GM21367 (cell line): ENCODE measurements around the gene INCENP.

ENCODE experiments used
- ATAC-seq: cut with Tn5 transposase; IDR thresholded peaks from one replicate; pipeline ENCODE4 v1.9.1; 2021; ENCODE audit not compliant: unreplicated experiment

Gene INCENP

GRCh38 chr11:62124186-62125113 is 639 bp downstream of the INCENP start:
- peak; percentile 10 for ATAC-seq

DNA sequence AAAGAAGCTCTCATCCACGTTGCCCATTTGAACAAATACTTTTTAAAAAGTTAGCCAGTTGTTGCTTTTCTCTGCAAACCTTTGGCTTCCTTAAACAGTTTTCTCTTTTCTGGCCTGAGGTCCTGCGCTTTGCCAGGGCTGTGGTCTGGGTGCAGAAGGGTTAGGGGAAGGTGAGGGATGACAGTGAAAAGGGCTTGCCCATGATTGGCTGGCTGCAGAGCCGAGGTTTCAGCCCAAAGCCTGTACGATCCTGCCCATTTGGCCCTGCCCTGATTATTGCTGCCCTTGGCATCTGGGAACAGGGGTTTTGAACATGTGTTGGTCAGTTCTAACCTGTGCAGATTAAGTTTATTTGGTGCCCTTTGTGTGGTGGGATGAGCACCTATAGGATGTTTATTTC is 1.5 kb downstream of the INCENP start:
- no peak for ATAC-seq

- no peak for ATAC-seq
Measured at GRCh38 chr11:62125881-62126280, 2.1 kb downstream of the INCENP start.

- no peak for ATAC-seq
Measured at GRCh38 chr11:62127426-62127825, 3.6 kb downstream of the INCENP start.

- no peak for ATAC-seq
Measured at GRCh38 chr11:62127941-62128770, 4.3 kb downstream of the INCENP start.

DNA sequence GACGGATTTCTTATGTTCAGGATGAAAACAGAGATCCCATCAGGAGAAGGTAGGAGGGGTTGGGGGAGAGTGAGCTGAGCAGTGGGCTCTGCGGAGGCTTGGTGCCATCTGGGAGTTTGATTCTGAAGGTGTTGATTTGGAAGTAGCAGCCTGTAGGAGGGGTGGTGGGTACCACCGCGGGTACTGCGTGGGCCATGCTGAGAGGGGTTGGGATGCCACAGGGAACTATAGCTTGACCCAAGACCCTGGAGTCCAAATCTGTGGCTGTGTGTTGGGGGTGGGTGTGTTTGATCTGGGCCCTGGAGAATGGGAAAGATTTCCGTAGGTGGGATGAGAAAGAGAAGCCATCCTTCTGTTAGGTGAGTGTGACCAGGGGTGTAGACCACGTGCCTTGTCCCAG is 5.0 kb downstream of the INCENP start:
- no peak for ATAC-seq

DNA sequence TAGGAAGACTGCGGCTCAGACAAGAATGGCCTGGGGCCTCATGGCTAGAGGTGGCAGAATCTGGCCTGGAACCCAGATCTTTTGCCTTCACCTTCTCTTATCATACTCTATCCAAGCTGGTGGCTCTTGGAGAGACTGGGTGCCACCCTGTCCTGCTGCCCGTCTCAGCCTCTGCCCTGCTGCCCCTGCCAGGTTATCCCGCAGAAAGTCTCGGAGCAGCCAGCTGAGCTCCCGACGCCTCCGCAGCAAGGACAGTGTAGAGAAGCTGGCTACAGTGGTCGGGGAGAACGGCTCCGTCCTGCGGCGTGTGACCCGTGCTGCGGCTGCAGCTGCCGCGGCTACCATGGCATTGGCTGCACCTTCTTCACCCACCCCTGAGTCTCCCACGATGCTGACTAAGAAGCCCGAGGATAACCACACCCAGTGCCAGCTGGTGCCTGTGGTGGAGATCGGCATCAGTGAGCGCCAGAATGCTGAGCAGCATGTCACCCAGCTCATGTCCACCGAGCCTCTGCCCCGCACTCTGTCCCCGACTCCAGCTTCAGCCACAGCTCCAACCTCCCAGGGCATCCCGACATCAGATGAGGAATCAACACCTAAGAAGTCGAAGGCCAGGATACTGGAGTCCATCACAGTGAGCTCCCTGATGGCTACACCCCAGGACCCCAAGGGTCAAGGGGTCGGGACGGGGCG is 5.9 kb downstream of the INCENP start:
- ATAC-seq = no peak

DNA sequence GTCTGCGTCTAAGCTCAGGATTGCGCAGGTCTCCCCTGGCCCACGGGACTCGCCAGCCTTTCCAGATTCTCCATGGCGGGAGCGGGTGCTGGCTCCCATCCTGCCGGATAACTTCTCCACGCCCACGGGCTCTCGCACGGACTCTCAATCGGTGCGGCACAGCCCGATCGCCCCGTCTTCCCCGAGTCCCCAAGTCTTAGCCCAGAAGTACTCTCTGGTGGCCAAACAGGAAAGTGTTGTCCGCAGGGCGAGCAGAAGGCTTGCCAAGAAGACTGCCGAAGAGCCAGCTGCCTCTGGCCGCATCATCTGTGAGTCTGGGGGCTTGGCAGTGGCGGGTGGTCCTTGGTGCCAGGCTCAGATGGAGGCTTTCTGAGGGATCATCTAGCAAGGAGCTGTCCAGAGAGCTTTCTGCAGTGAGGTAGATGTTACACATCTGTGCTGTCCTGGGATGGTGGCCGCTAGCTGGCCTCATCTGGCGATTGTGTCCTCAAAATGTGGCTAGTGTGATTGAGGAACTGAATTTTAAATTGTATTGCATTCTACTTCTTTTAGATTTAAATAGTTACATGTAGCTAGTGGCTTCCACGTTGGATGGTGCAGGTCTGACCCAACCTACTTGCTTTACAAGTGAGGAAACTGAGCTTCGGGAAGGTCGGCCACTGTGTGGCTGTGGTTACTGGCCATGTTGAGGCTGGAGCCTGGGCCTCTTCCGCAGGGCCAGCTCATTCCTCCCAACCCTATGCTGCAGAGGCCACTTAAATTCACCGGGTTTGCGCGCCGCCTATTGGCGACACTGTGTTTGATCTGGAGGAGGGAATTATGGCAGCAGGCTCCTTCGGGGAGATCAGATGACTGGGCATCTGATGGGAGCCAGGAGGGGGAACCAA is 6.7 kb downstream of the INCENP start:
- ATAC-seq = no peak

DNA sequence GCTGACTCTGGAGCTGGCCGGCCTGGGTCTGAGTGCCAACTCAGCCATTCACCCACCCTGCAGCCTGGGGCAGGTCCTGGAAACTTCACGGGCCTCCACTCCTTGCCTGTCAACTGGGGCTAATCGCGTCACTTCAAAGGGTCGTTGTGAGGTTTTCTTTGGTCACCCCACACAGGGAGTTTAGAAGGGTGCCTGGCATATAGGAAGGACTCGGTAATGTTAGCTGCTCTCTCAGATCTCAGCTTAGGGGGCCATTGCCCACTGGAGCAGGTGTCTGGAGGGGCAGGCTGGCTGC is 7.3 kb downstream of the INCENP start:
- ATAC-seq = no peak

DNA sequence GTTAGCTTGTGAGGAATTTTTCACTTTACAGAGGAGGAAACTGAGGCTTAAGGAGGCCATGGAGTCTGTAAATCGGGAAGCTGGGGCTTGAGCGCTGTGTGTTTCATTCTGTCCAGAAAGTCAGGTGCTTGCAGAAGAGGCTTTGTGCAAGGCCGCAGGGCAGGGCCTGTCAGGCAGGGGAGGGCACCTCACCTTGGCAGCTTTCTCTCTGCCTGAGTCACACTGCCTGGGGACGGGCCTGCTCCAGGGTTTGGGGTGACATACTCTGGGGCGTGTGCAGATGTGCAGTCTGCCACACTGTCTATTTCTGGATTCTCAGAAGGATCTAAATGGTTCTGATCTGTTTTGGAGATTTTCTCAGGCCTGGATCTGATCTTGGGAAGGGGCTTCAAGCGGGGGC is 8.4 kb downstream of the INCENP start:
- ATAC-seq = no peak

GRCh38 chr11:62132689-62133293 is 9.0 kb downstream of the INCENP start:
- no peak for ATAC-seq

- ATAC-seq = no peak
Measured at GRCh38 chr11:62133328-62134065, 9.7 kb downstream of the INCENP start.

DNA sequence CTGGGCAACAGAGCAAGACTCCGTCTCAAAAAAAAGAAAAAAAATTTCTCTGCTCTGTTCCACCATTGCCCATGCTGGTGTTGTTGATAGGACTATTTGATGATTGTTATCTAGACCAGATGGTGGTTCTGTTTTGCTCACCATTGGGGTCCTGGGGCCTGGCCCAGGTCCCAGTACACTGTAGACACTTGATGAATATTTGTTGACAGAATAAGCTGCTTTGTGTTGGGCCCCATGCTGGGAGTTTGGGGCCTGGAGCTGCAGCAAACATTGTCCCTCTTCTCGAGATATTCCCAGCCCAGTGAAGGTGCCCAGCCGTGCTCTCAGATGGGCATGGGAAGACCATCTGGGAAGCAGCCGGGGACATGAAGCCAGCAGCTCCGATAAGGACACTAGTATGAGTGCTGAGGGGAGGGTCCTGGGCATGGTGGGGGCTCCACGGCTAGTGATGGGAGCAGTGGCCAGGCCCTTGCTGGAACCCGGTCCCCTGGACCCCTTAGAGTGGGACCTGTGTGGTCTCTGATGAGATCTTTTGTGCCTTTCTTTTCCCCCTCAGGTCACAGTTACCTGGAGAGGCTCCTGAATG is 13.6 kb downstream of the INCENP start:
- no peak for ATAC-seq

GRCh38 chr11:62137881-62138629 is 14.2 kb downstream of the INCENP start:
- no peak for ATAC-seq

GRCh38 chr11:62138630-62139425 is 15.0 kb downstream of the INCENP start:
- ATAC-seq = no peak

- ATAC-seq = no peak
Measured at GRCh38 chr11:62139526-62140303, 15.9 kb downstream of the INCENP start.
